Measurements from ENCODE around the gene UBE2D2. TPM values are rescaled to one million over a fixed set of nuclear protein-coding genes. Genes with fewer than 3 reads are reported as not detected.

Gene UBE2D2
- total and polyA plus RNA-seq, 2 of the 13 experiments (the other 11 are each of a cell fraction or from before 2014, with no cell fraction given) = 79.1 to 109 TPM

DNA sequence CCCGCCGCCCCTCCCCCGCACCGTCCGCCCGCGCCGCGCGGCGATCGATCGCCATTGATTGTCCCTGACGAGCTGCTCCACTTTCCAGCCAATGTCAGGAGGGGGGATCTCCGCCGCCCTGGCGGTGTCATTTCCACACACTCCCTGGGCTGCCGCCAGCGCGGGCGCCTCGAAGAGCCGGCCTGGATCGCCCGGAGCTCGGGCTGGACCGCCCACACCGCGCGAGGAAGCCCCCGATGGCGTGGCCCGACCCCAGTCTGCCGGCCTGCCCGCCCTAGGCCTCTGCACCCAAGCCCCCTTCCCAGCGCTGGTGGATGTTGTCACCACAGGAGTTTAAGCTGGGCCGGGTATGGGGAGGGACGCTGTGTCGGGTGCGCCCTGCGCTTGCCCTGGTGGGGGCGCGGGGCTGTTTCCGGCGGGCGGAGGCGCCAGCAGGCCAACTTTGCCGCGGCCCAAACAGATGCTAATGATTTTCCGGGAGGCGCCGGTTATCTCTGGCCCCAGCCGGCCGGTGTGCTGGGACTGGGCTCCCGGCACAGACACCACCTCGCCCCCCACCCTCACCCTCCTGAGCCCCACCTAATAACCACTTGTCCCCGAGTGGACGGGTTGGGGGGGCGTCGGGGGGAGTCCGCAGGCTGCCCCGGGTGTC lies 76.4 kb downstream of the UBE2D2 start (continued):
- TF ChIP-seq ZNF484 (CRISPR knock-in tag; IDR thresholded peaks at IDR 0.05; ENCODE audit: borderline replicate concordance, low read depth) = no peak
- TF ChIP-seq, protein P1, sequence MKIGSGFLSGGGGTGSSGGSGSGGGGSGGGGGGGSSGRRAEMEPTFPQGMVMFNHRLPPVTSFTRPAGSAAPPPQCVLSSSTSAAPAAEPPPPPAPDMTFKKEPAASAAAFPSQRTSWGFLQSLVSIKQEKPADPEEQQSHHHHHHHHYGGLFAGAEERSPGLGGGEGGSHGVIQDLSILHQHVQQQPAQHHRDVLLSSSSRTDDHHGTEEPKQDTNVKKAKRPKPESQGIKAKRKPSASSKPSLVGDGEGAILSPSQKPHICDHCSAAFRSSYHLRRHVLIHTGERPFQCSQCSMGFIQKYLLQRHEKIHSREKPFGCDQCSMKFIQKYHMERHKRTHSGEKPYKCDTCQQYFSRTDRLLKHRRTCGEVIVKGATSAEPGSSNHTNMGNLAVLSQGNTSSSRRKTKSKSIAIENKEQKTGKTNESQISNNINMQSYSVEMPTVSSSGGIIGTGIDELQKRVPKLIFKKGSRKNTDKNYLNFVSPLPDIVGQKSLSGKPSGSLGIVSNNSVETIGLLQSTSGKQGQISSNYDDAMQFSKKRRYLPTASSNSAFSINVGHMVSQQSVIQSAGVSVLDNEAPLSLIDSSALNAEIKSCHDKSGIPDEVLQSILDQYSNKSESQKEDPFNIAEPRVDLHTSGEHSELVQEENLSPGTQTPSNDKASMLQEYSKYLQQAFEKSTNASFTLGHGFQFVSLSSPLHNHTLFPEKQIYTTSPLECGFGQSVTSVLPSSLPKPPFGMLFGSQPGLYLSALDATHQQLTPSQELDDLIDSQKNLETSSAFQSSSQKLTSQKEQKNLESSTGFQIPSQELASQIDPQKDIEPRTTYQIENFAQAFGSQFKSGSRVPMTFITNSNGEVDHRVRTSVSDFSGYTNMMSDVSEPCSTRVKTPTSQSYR (CRISPR knock-in tag; IDR thresholded peaks at IDR 0.05; ENCODE audit: borderline replicate concordance) = peak; percentile 91
- no peak for TF ChIP-seq BRCA1 (CRISPR knock-in tag; IDR thresholded peaks at IDR 0.05)
- TF ChIP-seq, protein P2, sequence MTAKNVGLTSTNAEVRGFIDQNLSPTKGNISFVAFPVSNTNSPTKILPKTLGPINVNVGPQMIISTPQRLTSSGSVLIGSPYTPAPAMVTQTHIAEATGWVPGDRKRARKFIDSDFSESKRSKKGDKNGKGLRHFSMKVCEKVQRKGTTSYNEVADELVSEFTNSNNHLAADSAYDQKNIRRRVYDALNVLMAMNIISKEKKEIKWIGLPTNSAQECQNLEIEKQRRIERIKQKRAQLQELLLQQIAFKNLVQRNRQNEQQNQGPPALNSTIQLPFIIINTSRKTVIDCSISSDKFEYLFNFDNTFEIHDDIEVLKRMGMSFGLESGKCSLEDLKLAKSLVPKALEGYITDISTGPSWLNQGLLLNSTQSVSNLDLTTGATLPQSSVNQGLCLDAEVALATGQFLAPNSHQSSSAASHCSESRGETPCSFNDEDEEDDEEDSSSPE (CRISPR knock-in tag; IDR thresholded peaks at IDR 0.05) = peak; percentile 82
- TF ChIP-seq ZNF75D (CRISPR knock-in tag; IDR thresholded peaks at IDR 0.05; ENCODE audit: borderline replicate concordance) = no peak
- no peak for TF ChIP-seq ZNF329 (CRISPR knock-in tag; IDR thresholded peaks at IDR 0.05; ENCODE audit: low read depth)
- TF ChIP-seq MTA3 (CRISPR knock-in tag; IDR thresholded peaks at IDR 0.05) = no peak
- TF ChIP-seq, protein P3, sequence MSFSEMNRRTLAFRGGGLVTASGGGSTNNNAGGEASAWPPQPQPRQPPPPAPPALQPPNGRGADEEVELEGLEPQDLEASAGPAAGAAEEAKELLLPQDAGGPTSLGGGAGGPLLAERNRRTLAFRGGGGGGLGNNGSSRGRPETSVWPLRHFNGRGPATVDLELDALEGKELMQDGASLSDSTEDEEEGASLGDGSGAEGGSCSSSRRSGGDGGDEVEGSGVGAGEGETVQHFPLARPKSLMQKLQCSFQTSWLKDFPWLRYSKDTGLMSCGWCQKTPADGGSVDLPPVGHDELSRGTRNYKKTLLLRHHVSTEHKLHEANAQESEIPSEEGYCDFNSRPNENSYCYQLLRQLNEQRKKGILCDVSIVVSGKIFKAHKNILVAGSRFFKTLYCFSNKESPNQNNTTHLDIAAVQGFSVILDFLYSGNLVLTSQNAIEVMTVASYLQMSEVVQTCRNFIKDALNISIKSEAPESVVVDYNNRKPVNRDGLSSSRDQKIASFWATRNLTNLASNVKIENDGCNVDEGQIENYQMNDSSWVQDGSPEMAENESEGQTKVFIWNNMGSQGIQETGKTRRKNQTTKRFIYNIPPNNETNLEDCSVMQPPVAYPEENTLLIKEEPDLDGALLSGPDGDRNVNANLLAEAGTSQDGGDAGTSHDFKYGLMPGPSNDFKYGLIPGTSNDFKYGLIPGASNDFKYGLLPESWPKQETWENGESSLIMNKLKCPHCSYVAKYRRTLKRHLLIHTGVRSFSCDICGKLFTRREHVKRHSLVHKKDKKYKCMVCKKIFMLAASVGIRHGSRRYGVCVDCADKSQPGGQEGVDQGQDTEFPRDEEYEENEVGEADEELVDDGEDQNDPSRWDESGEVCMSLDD (CRISPR knock-in tag; IDR thresholded peaks at IDR 0.05; ENCODE audit: borderline replicate concordance) = peak; percentile 66; the same call in 1 of the 2 replicates
- TF ChIP-seq, protein P4, sequence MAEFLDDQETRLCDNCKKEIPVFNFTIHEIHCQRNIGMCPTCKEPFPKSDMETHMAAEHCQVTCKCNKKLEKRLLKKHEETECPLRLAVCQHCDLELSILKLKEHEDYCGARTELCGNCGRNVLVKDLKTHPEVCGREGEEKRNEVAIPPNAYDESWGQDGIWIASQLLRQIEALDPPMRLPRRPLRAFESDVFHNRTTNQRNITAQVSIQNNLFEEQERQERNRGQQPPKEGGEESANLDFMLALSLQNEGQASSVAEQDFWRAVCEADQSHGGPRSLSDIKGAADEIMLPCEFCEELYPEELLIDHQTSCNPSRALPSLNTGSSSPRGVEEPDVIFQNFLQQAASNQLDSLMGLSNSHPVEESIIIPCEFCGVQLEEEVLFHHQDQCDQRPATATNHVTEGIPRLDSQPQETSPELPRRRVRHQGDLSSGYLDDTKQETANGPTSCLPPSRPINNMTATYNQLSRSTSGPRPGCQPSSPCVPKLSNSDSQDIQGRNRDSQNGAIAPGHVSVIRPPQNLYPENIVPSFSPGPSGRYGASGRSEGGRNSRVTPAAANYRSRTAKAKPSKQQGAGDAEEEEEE (CRISPR knock-in tag; IDR thresholded peaks at IDR 0.05; ENCODE audit: borderline replicate concordance) = no peak; the same call in 1 of the 2 replicates
- peak; percentile 68; the same call in 1 of the 2 replicates for TF ChIP-seq ZFP36L1 (CRISPR knock-in tag; IDR thresholded peaks at IDR 0.05)
- TF ChIP-seq NR2F2 (IDR thresholded peaks at IDR 0.05; ENCODE audit: borderline replicate concordance, low read depth) = peak; percentile 65; the same call in 1 of the 2 replicates
- no peak for TF ChIP-seq RBAK (CRISPR knock-in tag; IDR thresholded peaks at IDR 0.05)
- TF ChIP-seq SMAD1 (CRISPR knock-in tag; IDR thresholded peaks at IDR 0.05; ENCODE audit: borderline replicate concordance, low read depth) = 0 out of 2 replicates have a peak, but pooled peaks have one; percentile 46
- TF ChIP-seq NBN (conservative IDR thresholded peaks at IDR 0.05) = no peak
- TF ChIP-seq TOPORS (CRISPR knock-in tag; IDR thresholded peaks at IDR 0.05) = peak; percentile 76; the same call in 1 of the 2 replicates
- TF ChIP-seq ZSCAN29 (CRISPR knock-in tag; conservative IDR thresholded peaks at IDR 0.05) = 0 out of 2 replicates have a peak, but pooled peaks have one; percentile 42
- TF ChIP-seq HNRNPK (IDR thresholded peaks at IDR 0.05; ENCODE audit: low read depth, low read length, poor library complexity, severe bottlenecking) = peak; percentile 91
- peak; percentile 55; the same call in 1 of the 2 replicates for TF ChIP-seq NAIF1 (CRISPR knock-in tag; IDR thresholded peaks at IDR 0.05; ENCODE audit: borderline replicate concordance)
- TF ChIP-seq CBFB (CRISPR knock-in tag; IDR thresholded peaks at IDR 0.05) = peak; percentile 80
- TF ChIP-seq HOXD1 (CRISPR knock-in tag; IDR thresholded peaks at IDR 0.05) = 0 out of 2 replicates have a peak, but pooled peaks have one; percentile 82
